Measurements from ENCODE around the gene RABL6.

DNA sequence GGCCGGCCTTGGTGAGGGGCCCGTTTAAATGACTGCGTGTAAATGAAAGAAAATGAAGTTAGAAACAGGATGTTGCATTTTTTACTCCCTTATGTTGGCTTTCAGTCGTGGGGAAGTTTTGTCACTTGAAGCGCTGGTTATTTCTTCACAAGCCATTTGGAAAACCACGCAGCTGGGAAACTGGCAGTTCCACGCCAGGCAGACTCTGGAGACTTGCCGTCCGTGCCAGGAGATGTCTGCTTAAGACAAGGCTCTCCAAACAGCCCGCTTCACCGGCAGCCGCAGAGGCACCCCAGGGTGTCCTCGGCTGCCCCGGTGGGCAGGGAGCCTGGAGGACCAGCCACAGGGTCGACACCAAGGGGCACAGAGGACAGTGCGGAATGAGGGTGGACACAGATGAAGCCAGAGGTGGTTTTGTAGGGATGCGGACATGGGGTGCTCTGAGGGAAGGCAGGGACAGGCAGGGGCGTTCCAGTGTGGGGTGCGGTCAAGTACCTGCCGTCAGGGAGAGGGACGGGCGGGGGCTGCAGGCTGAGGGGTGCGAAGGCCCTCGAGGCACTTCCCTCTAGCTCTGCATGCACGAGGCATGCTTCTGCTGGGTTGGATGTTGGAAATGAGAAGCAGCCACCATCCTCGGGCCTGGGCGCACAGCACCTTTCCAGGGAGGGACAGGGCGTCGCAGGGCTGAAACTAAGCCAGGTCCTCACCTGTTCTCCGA lies 23.4 kb downstream of the RABL6 start:
- no peak for TF ChIP-seq ZNF274 (IDR thresholded peaks at IDR 0.05; ENCODE audit: low read depth, low read length)
- TF ChIP-seq YY1 (IDR thresholded peaks at IDR 0.05; ENCODE audit: insufficient read depth, insufficient read length) = no peak
- no peak for TF ChIP-seq SUZ12 (IDR thresholded peaks at IDR 0.05; ENCODE audit: extremely low read depth, insufficient read depth, insufficient read length)
